CD4-positive, alpha-beta T cell treated with Interleukin-2 at 100 ng/mL for 4 hours (primary cell): ENCODE measurements around the gene PTS.
"Not testable (repeated sequence)": the region's sequence is repeated elsewhere in the genome, so short reads cannot be mapped to it uniquely, and the experiment has no call there.

Experiments
- DNase-seq: peaks from one replicate; pipeline ENCODE4 v3.0.0-alpha.2; 2020; ENCODE audit warnings: low spot score

PTS gene

DNA sequence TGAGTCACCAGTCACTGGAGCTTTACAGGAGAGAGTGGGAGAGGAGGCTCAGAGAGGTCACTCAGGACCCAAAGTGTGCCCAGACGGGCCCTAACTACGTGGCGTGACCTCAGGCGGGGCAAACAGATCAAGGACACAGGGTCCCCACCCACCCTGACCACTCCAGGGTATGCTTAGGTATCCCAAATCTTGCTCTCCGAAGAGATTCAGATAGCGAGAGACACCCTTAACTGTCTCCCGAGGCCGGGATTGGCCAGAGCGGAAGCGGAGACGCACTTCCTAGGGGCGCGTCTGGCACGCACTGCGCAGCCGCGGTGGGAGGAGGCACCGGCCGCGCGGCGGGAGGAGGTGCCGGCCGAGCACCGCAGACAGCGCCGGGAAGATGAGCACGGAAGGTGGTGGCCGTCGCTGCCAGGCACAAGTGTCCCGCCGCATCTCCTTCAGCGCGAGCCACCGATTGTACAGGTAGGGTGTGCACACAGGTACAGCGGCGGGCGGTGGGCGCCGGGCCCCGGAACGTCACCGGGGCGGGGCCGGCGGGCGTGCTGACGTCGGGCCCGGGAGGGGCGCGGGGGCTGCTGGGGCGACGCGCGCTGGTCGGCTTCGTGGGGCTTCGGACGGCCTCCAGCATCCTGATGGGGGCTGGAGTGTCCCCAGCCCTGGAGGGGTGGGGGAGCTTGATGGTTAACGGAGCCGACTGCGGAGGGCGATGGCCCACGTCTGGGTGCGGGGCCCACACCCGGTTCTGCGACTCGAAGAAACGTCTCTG, at the start of gene PTS:
TSS of gene PTS (plus strand) at position 367 of the 769 bp plus-strand sequence. CDS start at position 383, 16 bp downstream.
- peak; percentile 84 for DNase-seq

DNA sequence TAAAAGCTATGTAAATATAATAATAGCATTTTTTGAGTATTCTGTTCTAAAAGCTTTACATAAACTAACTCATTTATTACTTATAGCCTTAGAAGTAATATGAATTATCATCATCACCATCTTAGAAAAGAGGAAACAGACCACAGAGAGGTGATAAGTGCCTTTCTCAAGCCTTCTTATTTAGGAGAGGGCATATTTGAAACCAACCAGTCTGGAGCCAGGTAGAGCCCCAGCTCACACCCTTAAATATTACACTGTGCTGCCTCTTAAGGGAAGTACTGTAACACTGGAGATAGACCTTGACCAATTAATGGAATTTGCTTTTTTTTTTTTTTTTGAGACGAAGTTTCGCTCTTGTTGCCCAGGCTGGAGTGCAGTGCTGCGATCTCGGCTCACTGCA, 48.6 kb upstream of the PTS start:
- DNase-seq, result no peak

DNA sequence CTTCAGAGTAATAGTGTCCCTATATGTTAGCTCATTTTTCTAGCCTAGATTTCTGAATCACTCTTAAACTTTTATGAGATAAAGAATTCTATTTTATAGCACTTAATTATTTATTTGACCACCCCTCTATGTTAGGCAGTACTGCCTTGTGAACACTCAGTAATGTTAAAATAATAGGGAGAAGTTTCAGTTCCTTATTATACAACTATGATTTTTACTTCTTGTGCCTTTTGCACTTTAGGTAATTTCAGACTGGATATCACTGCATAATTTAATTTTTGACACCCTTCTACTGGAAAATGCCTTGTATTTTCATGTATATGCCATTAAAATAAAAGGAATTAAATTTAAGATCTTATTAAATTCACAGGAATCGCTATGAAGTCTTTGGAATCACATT, 47.8 kb upstream of the PTS start:
- DNase-seq, result no peak

DNA sequence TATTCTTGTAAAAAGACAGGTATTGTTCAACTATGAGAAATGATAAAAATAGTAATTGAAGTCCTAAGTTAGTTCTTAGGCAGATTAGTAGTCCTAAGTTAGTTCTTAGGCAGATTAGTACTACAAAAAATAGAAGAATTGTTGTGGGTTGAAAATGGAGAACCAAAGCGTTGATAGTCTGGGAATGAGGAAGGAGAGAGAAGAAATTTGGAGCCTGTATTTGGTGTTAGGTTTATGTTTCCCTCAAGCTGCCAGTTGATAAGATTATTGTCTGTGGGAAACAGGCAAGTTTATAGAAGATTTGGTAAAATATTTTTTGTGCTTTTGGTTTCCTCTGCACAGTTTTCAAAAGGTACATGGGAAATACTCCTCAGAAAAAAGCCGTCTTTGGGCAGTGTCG, 47.3 kb upstream of the PTS start:
- DNase-seq, result no peak

GRCh38 chr11:112179601-112180000, 46.6 kb upstream of the PTS start:
- no peak for DNase-seq

GRCh38 chr11:112182867-112183266, 43.4 kb upstream of the PTS start:
- no peak for DNase-seq

- no peak for DNase-seq
Measured at GRCh38 chr11:112185883-112186282, 40.3 kb upstream of the PTS start.

DNA sequence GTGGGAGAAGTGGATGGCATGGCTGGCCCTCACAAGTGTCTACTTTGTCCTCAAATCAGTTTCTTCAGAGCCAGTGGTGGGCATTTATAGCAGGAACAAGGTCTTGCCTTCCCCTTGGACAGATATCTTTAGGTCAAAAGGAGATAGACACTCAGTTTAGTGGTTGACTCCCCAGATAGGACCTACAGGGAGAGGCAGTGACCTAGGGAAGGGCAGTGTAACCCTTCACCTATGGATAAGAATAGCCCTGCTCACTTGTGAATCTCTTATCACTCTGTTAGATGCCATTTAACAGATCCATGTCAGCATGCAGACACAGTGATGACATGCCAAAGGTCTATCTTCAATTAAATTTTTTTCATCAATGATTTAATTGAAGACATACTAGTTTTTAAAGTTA, 39.9 kb upstream of the PTS start:
- DNase-seq, result no peak

GRCh38 chr11:112195113-112195512, 31.1 kb upstream of the PTS start:
- DNase-seq, result not testable (repeated sequence)

- no peak for DNase-seq
Measured at GRCh38 chr11:112195951-112196351, 30.3 kb upstream of the PTS start.

- no peak for DNase-seq
Measured at GRCh38 chr11:112196519-112197087, 29.6 kb upstream of the PTS start.

DNA sequence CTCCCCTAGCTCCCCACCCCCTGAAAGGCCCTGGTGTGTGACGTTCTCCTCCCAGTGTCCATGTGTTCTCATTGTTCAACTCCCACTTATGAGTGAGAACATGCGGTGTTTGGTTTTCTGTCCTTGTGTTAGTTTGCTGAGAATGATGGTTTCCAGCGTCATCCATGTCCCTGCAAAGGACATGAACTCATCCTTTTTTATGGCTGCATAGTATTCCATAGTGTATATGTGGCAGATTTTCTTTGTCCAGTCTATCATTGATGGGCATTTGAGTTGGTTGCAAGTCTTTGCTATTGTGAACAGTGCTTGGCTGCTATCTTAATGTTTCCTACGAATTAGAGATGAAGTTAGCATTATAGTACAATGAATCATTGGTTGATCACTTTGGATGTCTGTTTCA, 27.1 kb upstream of the PTS start:
- DNase-seq, result not testable (repeated sequence)

DNA sequence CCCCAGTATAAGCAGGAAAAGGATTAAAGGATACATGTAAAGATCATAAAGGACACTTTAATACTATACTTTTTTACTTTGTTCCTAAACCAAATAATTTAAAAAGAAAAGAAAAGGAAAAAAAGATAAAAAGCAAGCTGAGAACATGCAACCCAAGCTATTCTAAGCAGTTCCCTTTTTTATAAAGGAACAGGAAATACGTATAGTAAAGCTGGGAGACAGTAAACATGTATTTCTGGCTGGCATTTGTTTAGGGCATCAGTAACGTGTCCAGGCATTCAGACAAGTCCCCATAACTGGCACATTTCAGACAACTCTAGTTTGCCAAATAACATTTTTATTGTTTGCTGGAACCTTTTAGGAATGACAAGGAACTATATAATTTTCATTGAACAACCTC, 26.0 kb upstream of the PTS start:
- DNase-seq, result no peak

DNA sequence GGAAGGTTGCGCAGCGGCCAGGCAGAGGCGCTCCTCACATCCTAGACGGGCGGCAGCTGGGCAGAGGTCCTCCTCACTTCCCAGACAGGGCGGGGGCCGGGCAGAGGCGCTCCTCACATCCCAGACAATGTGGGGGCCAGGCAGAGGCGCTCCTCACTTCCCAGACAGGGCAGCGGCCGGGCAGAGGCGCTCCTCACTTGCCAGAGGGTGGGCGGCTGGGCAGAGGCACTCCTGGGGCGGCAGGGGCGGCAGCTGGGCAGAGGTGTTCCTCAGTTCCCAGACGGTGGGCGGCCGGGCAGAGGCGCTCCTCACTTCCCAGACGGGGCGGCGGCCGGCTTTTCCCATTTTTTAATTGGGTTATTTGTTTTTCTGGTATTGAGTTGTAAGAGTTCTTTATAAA, 20.2 kb upstream of the PTS start:
- no peak for DNase-seq

- no peak for DNase-seq
Measured at GRCh38 chr11:112210890-112211289, 15.3 kb upstream of the PTS start.

- DNase-seq, result peak; percentile 6
Measured at GRCh38 chr11:112211536-112211935, 14.7 kb upstream of the PTS start.

- no peak for DNase-seq
Measured at GRCh38 chr11:112212290-112212689, 13.9 kb upstream of the PTS start.

GRCh38 chr11:112212710-112213109, 13.5 kb upstream of the PTS start:
- no peak for DNase-seq

GRCh38 chr11:112213753-112214152, 12.5 kb upstream of the PTS start:
- DNase-seq, result no peak

- DNase-seq, result no peak
Measured at GRCh38 chr11:112215621-112216020, 10.6 kb upstream of the PTS start.

DNA sequence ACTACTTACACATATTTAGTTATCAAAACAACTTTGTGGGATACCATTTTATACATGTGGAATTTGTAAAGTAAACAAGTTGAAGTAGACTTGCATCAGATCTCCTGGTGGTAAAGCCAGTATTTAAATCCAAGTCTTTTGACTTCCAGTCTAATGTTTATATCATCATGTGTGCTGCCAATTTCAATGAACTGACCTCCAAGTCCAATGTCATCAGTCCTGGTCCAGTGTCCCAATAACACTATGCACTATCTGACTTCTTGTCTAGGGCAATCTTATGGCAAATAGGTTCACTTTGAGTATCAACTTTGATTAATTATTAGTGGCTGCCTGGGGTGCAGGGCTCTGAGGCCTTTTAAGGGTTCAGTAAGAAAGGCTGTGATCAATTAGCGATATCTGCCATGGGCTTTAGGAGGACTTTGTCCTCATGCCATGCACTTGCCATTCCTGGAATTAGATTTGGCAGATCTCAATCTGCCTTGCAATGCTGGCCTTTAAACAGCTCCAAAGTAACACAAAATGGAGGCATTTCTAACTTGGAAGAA, 9.6 kb upstream of the PTS start:
- no peak for DNase-seq

DNA sequence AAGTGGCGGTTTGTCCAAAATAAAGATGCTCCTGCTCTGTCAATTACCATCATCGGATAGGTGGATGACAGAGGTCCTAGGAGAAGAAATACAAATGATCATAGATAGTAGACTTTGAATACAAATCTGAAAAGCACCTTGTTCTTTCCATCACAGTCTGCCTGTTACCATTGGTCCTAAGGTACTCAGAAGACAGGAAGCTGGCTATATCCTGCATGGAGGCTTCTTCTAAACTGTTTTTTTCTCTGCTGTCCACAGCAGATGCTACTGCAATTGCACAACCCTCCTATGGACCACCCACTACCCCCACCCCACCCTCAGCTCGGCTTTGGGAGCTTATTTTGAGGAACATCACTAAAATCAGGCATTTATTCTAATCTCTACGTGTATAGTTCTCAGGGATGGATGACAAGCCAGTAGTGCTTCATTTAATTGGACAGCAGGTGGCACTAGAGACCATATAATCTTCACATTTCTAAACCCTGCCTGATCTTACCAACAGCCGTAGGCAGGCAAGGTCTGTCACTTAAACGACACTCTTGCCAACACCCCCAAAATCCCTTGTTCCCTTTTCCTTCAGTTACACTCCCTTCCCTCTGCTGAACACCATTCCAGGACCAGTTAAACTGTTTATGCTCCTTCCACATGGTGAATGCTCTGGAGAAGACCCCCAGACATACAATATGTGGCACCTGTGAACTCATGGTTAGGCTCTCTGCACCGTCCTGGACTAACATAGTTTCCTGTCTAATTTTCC, 6.6 kb upstream of the PTS start:
- DNase-seq, result peak; percentile 78

GRCh38 chr11:112221274-112221835, 4.9 kb upstream of the PTS start:
- DNase-seq, result no peak
